KMS-11 (cell line): Measurements from ENCODE around the gene ACSM6.

Source experiments
- H2AFZ ChIP-seq: fragments of 200-600 bp; sonication (generic); 2 replicates; pipeline ENCODE4 v1.6.1; 2016; ENCODE audit warnings: antibody characterized with exemption, mixed run types, low read depth
- H3K27ac ChIP-seq: fragments of 200-600 bp; sonication (generic); 2 replicates; pipeline ENCODE4 v1.6.1; 2016; ENCODE audit warnings: mild to moderate bottlenecking, mixed run types
- H3K27me3 ChIP-seq: fragments of 200-600 bp; sonication (generic); 2 replicates; pipeline ENCODE4 v1.6.1; 2017; ENCODE audit warnings: mild to moderate bottlenecking, low read depth, mixed run types, moderate library complexity; ENCODE audit not compliant: insufficient read depth
- H3K36me3 ChIP-seq: fragments of 200-600 bp; sonication (generic); 2 replicates; pipeline ENCODE4 v1.6.1; 2017; ENCODE audit warnings: mild to moderate bottlenecking, mixed run types; ENCODE audit not compliant: insufficient read depth
- H3K4me1 ChIP-seq: fragments of 200-600 bp; sonication (generic); 2 replicates; pipeline ENCODE4 v1.6.1; 2016; ENCODE audit warnings: mild to moderate bottlenecking, low read depth, mixed run types; ENCODE audit not compliant: poor library complexity, severe bottlenecking
- H3K4me2 ChIP-seq: fragments of 200-600 bp; sonication (generic); 2 replicates; pipeline ENCODE4 v1.7.0; 2016; ENCODE audit warnings: mild to moderate bottlenecking, mixed run types
- H3K4me3 ChIP-seq: fragments of 200-600 bp; sonication (generic); IDR thresholded peaks from 2 replicates; pipeline ENCODE4 v1.6.1; 2017; ENCODE audit warnings: low read depth, low read length, mixed read lengths; ENCODE audit not compliant: insufficient read depth
- H3K79me2 ChIP-seq: fragments of 200-600 bp; sonication (generic); 2 replicates; pipeline ENCODE4 v1.6.1; 2016; ENCODE audit warnings: low read depth, mixed run types; ENCODE audit not compliant: insufficient read depth
- H3K9ac ChIP-seq: fragments of 200-600 bp; sonication (generic); 2 replicates; pipeline ENCODE4 v1.6.1; 2016; ENCODE audit warnings: mild to moderate bottlenecking, mixed run types
- H4K20me1 ChIP-seq: fragments of 200-600 bp; sonication (generic); 2 replicates; pipeline ENCODE4 v1.6.1; 2016; ENCODE audit warnings: mild to moderate bottlenecking, mixed run types; ENCODE audit not compliant: insufficient read depth
- TF ChIP-seq, protein P1 (sequence below): fragments of 200-600 bp; sonication (generic); conservative IDR thresholded peaks from 2 replicates; pipeline ENCODE4 v1.6.1; 2017; ENCODE audit warnings: low read depth, mild to moderate bottlenecking, antibody characterized with exemption, low read length, moderate library complexity, mixed read lengths

Gene ACSM6

DNA sequence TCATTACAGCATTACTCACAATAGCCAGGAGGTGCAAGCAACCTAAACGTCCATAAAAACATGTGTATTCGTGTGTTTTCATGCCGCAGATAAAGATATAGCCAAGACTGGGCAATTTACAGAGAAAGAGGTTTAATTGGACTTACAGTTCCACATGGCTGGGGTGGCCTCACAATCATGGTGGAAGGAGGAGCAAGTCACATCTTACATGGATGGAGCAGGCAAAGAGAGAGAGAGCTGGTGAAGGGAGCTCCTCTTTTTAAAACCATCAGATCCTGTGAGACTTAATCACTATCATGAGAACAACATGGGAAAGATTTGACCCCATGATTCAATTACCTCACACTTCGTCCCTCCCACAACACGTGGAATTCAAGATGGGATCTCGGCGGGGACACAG lies 63.8 kb downstream of the ACSM6 start:
- Histone ChIP-seq H3K4me3 (no peak overlapping the region), H3K36me3 (peaks cover 7% of the 10 kb centered on the region; the same call in 1 of the 2 replicates), H3K9ac (no peak overlapping the region), H3K4me2 (no peak overlapping the region), H3K27ac (no peak overlapping the region), H3K79me2 (peaks cover 17% of the 10 kb centered on the region; the same call in 1 of the 2 replicates), H3K27me3 (no peaks in the 10 kb centered on the region), H4K20me1 (no peaks in the 10 kb centered on the region), H3K4me1 (peaks cover 74% of the 10 kb centered on the region), H2AFZ (no peak overlapping the region)
- TF ChIP-seq, protein P1, sequence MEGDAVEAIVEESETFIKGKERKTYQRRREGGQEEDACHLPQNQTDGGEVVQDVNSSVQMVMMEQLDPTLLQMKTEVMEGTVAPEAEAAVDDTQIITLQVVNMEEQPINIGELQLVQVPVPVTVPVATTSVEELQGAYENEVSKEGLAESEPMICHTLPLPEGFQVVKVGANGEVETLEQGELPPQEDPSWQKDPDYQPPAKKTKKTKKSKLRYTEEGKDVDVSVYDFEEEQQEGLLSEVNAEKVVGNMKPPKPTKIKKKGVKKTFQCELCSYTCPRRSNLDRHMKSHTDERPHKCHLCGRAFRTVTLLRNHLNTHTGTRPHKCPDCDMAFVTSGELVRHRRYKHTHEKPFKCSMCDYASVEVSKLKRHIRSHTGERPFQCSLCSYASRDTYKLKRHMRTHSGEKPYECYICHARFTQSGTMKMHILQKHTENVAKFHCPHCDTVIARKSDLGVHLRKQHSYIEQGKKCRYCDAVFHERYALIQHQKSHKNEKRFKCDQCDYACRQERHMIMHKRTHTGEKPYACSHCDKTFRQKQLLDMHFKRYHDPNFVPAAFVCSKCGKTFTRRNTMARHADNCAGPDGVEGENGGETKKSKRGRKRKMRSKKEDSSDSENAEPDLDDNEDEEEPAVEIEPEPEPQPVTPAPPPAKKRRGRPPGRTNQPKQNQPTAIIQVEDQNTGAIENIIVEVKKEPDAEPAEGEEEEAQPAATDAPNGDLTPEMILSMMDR, result no peak

DNA sequence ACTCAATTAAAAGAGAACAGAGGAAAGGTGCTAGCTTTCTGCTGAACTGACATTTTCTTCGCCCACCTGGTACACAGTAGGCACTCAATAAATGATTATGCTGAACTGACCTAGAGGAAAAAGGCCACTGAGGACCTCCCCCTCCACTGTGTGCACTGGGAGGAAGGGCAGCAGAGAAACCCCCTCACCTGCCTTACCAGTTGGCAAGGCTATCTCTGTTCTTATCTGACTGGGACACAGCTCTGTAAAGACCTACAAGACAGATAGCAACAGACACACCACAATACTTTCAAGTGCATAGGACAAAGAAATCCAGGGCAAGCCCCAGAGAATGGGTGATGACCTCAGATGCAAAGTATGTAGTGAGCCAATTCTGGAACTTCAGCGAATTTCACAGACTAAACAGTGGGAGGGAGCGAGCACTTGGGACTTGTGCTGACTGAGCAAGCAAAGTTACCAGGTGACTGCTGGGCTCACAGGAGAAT lies 66.4 kb downstream of the ACSM6 start:
- peak overlapping the region; percentile 70; the same call in 1 of the 2 replicates for H3K4me2 ChIP-seq
- H3K27me3 ChIP-seq, result no peaks in the 10 kb centered on the region
- no peaks in the 10 kb centered on the region for H4K20me1 ChIP-seq
- H2AFZ ChIP-seq, result no peak overlapping the region
- H3K4me1 ChIP-seq, result peaks cover 81% of the 10 kb centered on the region
- H3K27ac ChIP-seq, result peak overlapping the region; percentile 93
- H3K4me3 ChIP-seq, result no peak overlapping the region
- H3K79me2 ChIP-seq, result no peaks in the 10 kb centered on the region; the same call in 1 of the 2 replicates
- peak overlapping the region; percentile 62; the same call in 1 of the 2 replicates for H3K9ac ChIP-seq
- peaks cover 10% of the 10 kb centered on the region; the same call in 1 of the 2 replicates for H3K36me3 ChIP-seq
- TF ChIP-seq, protein P1, result no peak

DNA sequence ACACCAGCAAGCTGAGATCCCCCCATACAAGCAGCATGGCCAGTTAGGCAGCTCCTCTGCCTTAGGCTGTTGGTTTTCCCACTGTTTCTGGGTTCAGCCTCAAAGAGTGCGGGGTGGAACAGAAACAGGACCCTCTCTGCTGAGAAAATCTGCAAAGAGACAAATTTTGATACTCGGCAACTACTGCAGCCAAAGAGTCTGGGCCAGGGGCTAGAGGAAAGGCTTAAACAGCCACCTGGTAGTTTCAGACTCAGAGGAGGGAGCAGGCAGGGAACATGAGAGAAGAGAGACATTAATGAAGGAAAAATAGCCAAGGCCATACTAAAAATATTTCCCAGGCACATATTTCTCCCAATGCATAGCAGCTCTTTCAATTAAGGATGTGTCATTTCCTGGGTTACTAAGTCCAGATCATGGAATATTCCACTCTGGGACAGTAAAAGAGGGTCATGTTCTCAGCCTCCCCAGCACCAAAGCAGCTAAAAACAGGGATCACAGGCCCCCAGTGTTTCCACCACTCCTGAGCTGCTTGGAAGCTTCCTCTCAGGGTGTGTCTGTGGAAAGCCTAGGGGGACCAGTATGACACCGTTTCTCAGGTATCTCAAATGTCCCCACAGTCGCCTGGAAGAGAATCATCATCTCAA lies 67.0 kb downstream of the ACSM6 start:
- H3K9ac ChIP-seq, result peak overlapping the region; percentile 62

DNA sequence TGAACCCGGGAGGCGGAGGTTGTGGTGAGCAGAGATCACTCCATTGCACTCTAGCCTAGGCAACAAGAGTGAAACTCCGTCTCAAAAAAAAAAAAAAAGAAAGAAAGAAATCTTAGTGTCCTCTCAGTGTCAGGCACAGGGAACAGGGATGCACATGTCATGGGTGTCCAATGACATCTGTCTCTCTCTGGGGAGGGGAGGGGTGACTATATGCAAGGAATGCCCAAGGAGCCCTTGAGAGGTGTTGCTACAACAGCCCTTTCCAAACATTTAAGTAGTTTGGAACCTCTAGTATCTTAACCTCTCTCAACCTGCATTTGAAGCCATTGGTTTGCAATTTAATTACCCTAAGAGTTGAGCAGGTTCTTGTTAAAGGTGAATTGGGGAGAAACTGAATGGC lies 67.9 kb downstream of the ACSM6 start:
- Histone ChIP-seq H4K20me1 (no peaks in the 10 kb centered on the region), H3K27me3 (no peaks in the 10 kb centered on the region), H3K27ac (peak overlapping the region; percentile 93), H3K79me2 (no peaks in the 10 kb centered on the region; the same call in 1 of the 2 replicates), H3K4me2 (peak overlapping the region; percentile 70; the same call in 1 of the 2 replicates), H3K4me3 (no peak overlapping the region), H3K4me1 (peaks cover 88% of the 10 kb centered on the region), H2AFZ (no peak overlapping the region), H3K9ac (no peak overlapping the region), H3K36me3 (peaks cover 5% of the 10 kb centered on the region; the same call in 1 of the 2 replicates)
- TF ChIP-seq, protein P1, result no peak

More for the DNA sequence above, 67.0 kb downstream of the ACSM6 start:
- TF ChIP-seq, protein P1, result no peak
- no peaks in the 10 kb centered on the region; the same call in 1 of the 2 replicates for H3K79me2 ChIP-seq
- H3K4me2 ChIP-seq, result peak overlapping the region; percentile 70
- H4K20me1 ChIP-seq, result no peaks in the 10 kb centered on the region
- H3K4me3 ChIP-seq, result no peak overlapping the region
- peaks cover 81% of the 10 kb centered on the region for H3K4me1 ChIP-seq
- H3K27ac ChIP-seq, result peak overlapping the region; percentile 93
- H2AFZ ChIP-seq, result peak overlapping the region; percentile 20; the same call in 1 of the 2 replicates
- no peaks in the 10 kb centered on the region for H3K27me3 ChIP-seq
- H3K36me3 ChIP-seq, result peaks cover 9% of the 10 kb centered on the region; the same call in 1 of the 2 replicates
